ENCODE results near the gene ERBB4.

The ERBB4 gene

GRCh38 chr2:211837706-211838105 lies 700.9 kb downstream of the ERBB4 start:
- Histone ChIP-seq H3K27me3 (ENCODE audit: control insufficient read depth, insufficient read depth, low read length) (no peaks in the 10 kb centered on the region), H3K4me1 (ENCODE audit: control insufficient read depth, insufficient read depth, low read length) (no peaks in the 10 kb centered on the region), H3K9ac (ENCODE audit: low read depth, low read length) (no peak overlapping the region), H3K9me3 (ENCODE audit: control insufficient read depth, insufficient read depth, low read length) (no peaks in the 10 kb centered on the region), H3K4me3 (ENCODE audit: low read depth, low read length) (no peak overlapping the region), H3K27ac (ENCODE audit: low read depth, low read length) (no peak overlapping the region), H3K36me3 (ENCODE audit: control insufficient read depth, insufficient read depth, low read length) (no peaks in the 10 kb centered on the region)

- Histone ChIP-seq H3K9ac (ENCODE audit: low read depth, low read length) (no peak overlapping the region), H3K4me3 (ENCODE audit: low read depth, low read length) (no peak overlapping the region), H3K27me3 (ENCODE audit: control insufficient read depth, insufficient read depth, low read length) (no peaks in the 10 kb centered on the region), H3K27ac (ENCODE audit: low read depth, low read length) (no peak overlapping the region), H3K9me3 (ENCODE audit: control insufficient read depth, insufficient read depth, low read length) (no peaks in the 10 kb centered on the region), H3K36me3 (ENCODE audit: control insufficient read depth, insufficient read depth, low read length) (no peaks in the 10 kb centered on the region), H3K4me1 (ENCODE audit: control insufficient read depth, insufficient read depth, low read length) (no peaks in the 10 kb centered on the region)
Measured at GRCh38 chr2:211837206-211837605, 701.4 kb downstream of the ERBB4 start.

DNA sequence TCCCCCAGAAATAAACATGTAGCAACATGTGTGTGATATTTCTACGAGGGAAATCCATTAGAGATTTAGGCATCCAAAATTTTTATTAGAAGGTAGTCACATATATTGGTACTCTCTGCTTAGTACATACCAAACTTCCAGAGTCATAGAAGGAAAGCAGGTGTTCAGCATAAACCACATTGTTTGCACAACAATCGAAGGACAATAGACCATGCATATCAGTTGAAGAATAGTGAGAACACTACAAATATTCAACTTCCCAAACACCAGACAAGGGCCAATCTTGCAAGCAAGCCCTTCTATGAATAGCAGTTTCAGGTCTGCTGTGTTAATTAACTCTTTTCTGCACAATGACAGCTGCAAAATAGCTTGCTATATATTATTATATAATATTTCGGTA lies 702.2 kb downstream of the ERBB4 start:
- Histone ChIP-seq H3K36me3 (ENCODE audit: control insufficient read depth, insufficient read depth, low read length) (no peaks in the 10 kb centered on the region), H3K4me3 (ENCODE audit: low read depth, low read length) (no peak overlapping the region), H3K27me3 (ENCODE audit: control insufficient read depth, insufficient read depth, low read length) (no peaks in the 10 kb centered on the region), H3K27ac (ENCODE audit: low read depth, low read length) (no peak overlapping the region), H3K9me3 (ENCODE audit: control insufficient read depth, insufficient read depth, low read length) (no peaks in the 10 kb centered on the region), H3K9ac (ENCODE audit: low read depth, low read length) (no peak overlapping the region), H3K4me1 (ENCODE audit: control insufficient read depth, insufficient read depth, low read length) (no peaks in the 10 kb centered on the region)

GRCh38 chr2:211835695-211836094 lies 702.9 kb downstream of the ERBB4 start:
- Histone ChIP-seq H3K4me1 (ENCODE audit: control insufficient read depth, insufficient read depth, low read length) (no peaks in the 10 kb centered on the region), H3K27ac (ENCODE audit: low read depth, low read length) (no peak overlapping the region), H3K9me3 (ENCODE audit: control insufficient read depth, insufficient read depth, low read length) (no peaks in the 10 kb centered on the region), H3K4me3 (ENCODE audit: low read depth, low read length) (no peak overlapping the region), H3K9ac (ENCODE audit: low read depth, low read length) (no peak overlapping the region), H3K27me3 (ENCODE audit: control insufficient read depth, insufficient read depth, low read length) (no peaks in the 10 kb centered on the region), H3K36me3 (ENCODE audit: control insufficient read depth, insufficient read depth, low read length) (no peaks in the 10 kb centered on the region)

DNA sequence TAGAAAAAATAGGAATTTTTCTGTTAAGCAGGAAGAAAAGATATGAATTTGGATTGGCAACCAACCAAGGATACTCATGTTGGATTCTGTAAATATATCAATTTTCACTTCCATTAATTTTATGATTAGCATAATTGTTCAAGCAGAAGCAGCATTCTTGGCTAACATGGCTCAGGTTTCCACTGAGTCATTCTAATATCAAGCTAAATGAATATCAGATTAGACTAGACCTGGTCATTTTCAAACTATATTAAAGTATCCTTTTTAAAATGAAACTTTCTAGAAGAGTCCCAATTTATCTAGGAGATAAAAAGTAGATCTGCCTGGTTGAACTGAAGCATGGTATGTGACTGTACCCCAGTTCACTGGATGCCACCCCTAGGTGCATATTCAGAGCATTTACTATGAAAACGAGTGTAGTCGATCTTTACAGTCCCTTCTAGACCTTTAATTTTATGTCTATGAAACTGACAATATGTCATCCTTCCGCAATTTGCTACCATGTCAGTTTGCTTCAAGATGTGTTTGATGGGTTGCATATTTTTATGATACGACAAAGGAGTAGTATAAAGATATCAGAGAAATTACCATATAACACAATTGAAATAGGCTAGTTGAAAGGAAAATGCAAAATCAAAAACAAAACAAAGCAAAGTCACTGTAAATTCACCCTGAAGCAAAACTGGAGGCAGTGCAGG lies 704.9 kb downstream of the ERBB4 start:
- Histone ChIP-seq H3K9ac (ENCODE audit: low read depth, low read length) (no peak overlapping the region), H3K9me3 (ENCODE audit: control insufficient read depth, insufficient read depth, low read length) (no peaks in the 10 kb centered on the region), H3K36me3 (ENCODE audit: control insufficient read depth, insufficient read depth, low read length) (no peaks in the 10 kb centered on the region), H3K4me3 (ENCODE audit: low read depth, low read length) (no peak overlapping the region), H3K4me1 (ENCODE audit: control insufficient read depth, insufficient read depth, low read length) (no peaks in the 10 kb centered on the region), H3K27ac (ENCODE audit: low read depth, low read length) (no peak overlapping the region), H3K27me3 (ENCODE audit: control insufficient read depth, insufficient read depth, low read length) (no peaks in the 10 kb centered on the region)

GRCh38 chr2:211829725-211830124 lies 708.9 kb downstream of the ERBB4 start:
- Histone ChIP-seq H3K4me3 (ENCODE audit: low read depth, low read length) (no peak overlapping the region), H3K4me1 (ENCODE audit: control insufficient read depth, insufficient read depth, low read length) (no peaks in the 10 kb centered on the region), H3K36me3 (ENCODE audit: control insufficient read depth, insufficient read depth, low read length) (no peaks in the 10 kb centered on the region), H3K27ac (ENCODE audit: low read depth, low read length) (no peak overlapping the region), H3K9ac (ENCODE audit: low read depth, low read length) (no peak overlapping the region), H3K9me3 (ENCODE audit: control insufficient read depth, insufficient read depth, low read length) (no peaks in the 10 kb centered on the region), H3K27me3 (ENCODE audit: control insufficient read depth, insufficient read depth, low read length) (no peaks in the 10 kb centered on the region)

GRCh38 chr2:211823886-211824479 lies 714.6 kb downstream of the ERBB4 start:
- no peak overlapping the region for H3K4me3 ChIP-seq (ENCODE audit: low read depth, low read length)

GRCh38 chr2:211822686-211823335 lies 715.8 kb downstream of the ERBB4 start:
- H3K4me3 ChIP-seq (ENCODE audit: low read depth, low read length): no peak overlapping the region
- no peak overlapping the region for H3K27ac ChIP-seq (ENCODE audit: low read depth, low read length)
- H3K9ac ChIP-seq (ENCODE audit: low read depth, low read length): no peak overlapping the region
- H3K4me1 ChIP-seq (ENCODE audit: control insufficient read depth, insufficient read depth, low read length): 0 out of 2 replicates have a peak, but pooled peaks cover 6% of the 10 kb centered on the region
- no peaks in the 10 kb centered on the region for H3K27me3 ChIP-seq (ENCODE audit: control insufficient read depth, insufficient read depth, low read length)
- no peaks in the 10 kb centered on the region for H3K9me3 ChIP-seq (ENCODE audit: control insufficient read depth, insufficient read depth, low read length)
- H3K36me3 ChIP-seq (ENCODE audit: control insufficient read depth, insufficient read depth, low read length): no peaks in the 10 kb centered on the region

More at GRCh38 chr2:211823886-211824479, 714.6 kb downstream of the ERBB4 start:
- no peak overlapping the region for H3K27ac ChIP-seq (ENCODE audit: low read depth, low read length)
- H3K9ac ChIP-seq (ENCODE audit: low read depth, low read length): no peak overlapping the region
- H3K4me1 ChIP-seq (ENCODE audit: control insufficient read depth, insufficient read depth, low read length): no peaks in the 10 kb centered on the region
- no peaks in the 10 kb centered on the region for H3K36me3 ChIP-seq (ENCODE audit: control insufficient read depth, insufficient read depth, low read length)
- H3K9me3 ChIP-seq (ENCODE audit: control insufficient read depth, insufficient read depth, low read length): no peaks in the 10 kb centered on the region
- no peaks in the 10 kb centered on the region for H3K27me3 ChIP-seq (ENCODE audit: control insufficient read depth, insufficient read depth, low read length)

- Histone ChIP-seq H3K36me3 (ENCODE audit: control insufficient read depth, insufficient read depth, low read length) (no peaks in the 10 kb centered on the region), H3K27me3 (ENCODE audit: control insufficient read depth, insufficient read depth, low read length) (no peaks in the 10 kb centered on the region), H3K27ac (ENCODE audit: low read depth, low read length) (no peak overlapping the region), H3K4me1 (ENCODE audit: control insufficient read depth, insufficient read depth, low read length) (0 out of 2 replicates have a peak, but pooled peaks cover 6% of the 10 kb centered on the region), H3K4me3 (ENCODE audit: low read depth, low read length) (no peak overlapping the region), H3K9ac (ENCODE audit: low read depth, low read length) (no peak overlapping the region), H3K9me3 (ENCODE audit: control insufficient read depth, insufficient read depth, low read length) (no peaks in the 10 kb centered on the region)
Measured at GRCh38 chr2:211816754-211817153, 721.8 kb downstream of the ERBB4 start.

DNA sequence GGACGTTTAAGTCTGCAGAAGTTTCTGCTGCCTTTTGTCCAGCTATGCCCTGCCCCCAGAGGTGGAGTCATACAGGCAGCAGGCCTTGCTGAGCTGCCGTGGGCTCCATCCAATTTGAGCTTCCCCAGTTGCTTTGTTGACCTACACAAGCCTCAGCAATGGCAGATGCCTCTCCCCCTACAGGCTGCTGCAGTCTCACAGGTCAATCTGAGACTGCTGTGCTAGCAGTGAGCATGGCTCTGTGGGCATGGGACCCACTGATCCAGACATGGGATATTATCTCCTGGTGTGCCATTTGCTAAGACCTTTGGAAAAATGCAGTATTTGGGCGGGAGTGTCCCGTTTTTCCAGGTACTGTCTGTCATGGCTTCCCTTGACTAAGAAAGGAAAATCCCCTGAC lies 726.0 kb downstream of the ERBB4 start:
- H3K4me3 ChIP-seq (ENCODE audit: low read depth, low read length): no peak overlapping the region
- no peaks in the 10 kb centered on the region for H3K4me1 ChIP-seq (ENCODE audit: control insufficient read depth, insufficient read depth, low read length)
- no peaks in the 10 kb centered on the region for H3K9me3 ChIP-seq (ENCODE audit: control insufficient read depth, insufficient read depth, low read length)
- H3K36me3 ChIP-seq (ENCODE audit: control insufficient read depth, insufficient read depth, low read length): no peaks in the 10 kb centered on the region
- H3K27me3 ChIP-seq (ENCODE audit: control insufficient read depth, insufficient read depth, low read length): no peaks in the 10 kb centered on the region
- H3K9ac ChIP-seq (ENCODE audit: low read depth, low read length): no peak overlapping the region
- H3K27ac ChIP-seq (ENCODE audit: low read depth, low read length): no peak overlapping the region

- no peak overlapping the region for H3K4me3 ChIP-seq (ENCODE audit: low read depth, low read length)
- no peaks in the 10 kb centered on the region for H3K9me3 ChIP-seq (ENCODE audit: control insufficient read depth, insufficient read depth, low read length)
- H3K27me3 ChIP-seq (ENCODE audit: control insufficient read depth, insufficient read depth, low read length): no peaks in the 10 kb centered on the region
- H3K27ac ChIP-seq (ENCODE audit: low read depth, low read length): no peak overlapping the region
- no peaks in the 10 kb centered on the region for H3K4me1 ChIP-seq (ENCODE audit: control insufficient read depth, insufficient read depth, low read length)
- H3K9ac ChIP-seq (ENCODE audit: low read depth, low read length): no peak overlapping the region
- no peaks in the 10 kb centered on the region for H3K36me3 ChIP-seq (ENCODE audit: control insufficient read depth, insufficient read depth, low read length)
Measured at GRCh38 chr2:211802666-211803065, 735.9 kb downstream of the ERBB4 start.

All from HUES48 (cell line).